Measurements from ENCODE around the gene MMP24.
A peak's percentile ranks its signal among the peaks of the same experiment; 100 is the strongest.
"Not testable (repeated sequence)": the region's sequence is repeated elsewhere in the genome, so short reads cannot be mapped to it uniquely, and the experiment has no call there.

MMP24 gene

DNA sequence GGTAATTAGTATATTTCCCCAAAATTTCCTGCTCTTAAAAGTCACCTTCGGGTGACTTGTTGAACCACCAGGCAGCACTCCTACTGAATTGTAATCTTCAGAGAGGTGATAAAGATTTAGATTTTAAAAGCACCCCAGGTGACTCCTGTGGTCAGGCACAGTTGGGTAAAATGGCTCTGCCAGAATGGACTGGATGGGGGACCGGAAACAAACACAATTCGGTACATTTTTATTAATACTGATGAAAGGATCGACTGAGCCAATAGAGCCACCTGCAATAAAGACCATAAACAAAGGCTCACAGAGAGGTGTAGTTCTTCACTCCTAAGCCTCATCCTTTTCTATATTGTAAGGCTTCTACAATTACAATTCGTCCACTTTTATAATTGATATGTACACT is 85.3 kb downstream of the MMP24 start:
- no peak for DNase-seq (ENCODE audit: low read depth)

DNA sequence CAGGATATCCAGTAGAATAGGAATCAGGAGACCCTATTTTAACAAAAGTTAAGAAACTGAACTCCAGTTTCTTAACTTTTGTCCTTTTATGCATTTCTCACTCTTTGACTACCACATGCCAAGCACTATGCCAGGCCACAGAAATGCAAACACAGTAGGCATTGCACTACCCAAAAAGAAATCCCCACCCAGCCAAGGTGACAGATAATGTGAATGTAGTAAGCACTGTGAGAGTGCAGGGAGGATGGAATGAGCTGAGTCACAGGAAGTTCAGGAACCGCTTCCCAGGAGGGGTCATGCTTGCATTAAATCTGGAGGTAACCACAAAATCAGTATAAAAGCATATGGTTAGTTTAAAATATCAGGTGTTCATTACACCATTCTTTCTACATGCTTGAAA is 85.8 kb downstream of the MMP24 start:
- peak; percentile 92 for DNase-seq (ENCODE audit: low read depth)

DNA sequence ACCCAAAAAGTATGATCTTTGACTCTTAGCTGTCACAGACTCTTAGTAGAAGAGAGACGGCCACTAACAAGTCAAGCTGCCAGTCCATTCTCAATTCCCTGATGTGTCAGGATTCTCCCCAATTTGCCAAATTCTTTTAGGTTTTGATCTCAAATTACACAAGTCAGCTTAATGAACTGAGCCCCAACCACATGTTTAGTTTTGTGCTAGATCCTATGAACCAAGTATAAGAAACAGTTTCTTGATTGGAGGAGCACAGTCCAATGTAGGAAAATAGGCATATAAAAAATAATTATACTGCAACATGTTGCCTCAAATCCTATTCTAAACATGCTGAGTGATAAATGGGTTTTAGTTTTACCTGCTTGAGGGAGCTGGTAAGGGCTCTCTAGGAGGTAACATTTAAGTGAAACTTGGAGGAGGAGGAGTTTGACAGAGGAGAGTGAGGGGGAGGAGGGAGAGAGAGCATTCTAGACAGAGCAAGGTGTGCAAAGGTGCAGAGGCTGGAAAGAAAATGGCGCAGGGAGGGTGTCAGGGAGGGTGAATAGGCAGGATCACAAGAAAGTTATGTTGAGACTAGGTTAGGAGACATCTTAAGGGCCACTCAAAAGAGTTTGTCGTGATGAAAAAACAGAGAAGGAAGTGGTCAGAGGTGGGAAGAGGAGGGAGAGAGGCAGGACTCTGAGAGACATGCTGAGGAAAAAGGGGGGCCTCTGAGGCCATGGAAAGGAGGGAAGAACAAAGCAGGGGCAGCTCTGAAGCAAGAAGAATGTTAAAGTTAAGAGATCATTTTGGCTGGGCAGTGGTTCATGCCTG is 88.5 kb downstream of the MMP24 start:
- DNase-seq (ENCODE audit: low read depth): no peak

- not testable (repeated sequence) for DNase-seq (ENCODE audit: low read depth)
These were observed 89.1 kb downstream of the MMP24 start for GRCh38 chr20:35315632-35316020.

- DNase-seq (ENCODE audit: low read depth): no peak
These were observed 89.6 kb downstream of the MMP24 start for GRCh38 chr20:35316086-35316485.

DNA sequence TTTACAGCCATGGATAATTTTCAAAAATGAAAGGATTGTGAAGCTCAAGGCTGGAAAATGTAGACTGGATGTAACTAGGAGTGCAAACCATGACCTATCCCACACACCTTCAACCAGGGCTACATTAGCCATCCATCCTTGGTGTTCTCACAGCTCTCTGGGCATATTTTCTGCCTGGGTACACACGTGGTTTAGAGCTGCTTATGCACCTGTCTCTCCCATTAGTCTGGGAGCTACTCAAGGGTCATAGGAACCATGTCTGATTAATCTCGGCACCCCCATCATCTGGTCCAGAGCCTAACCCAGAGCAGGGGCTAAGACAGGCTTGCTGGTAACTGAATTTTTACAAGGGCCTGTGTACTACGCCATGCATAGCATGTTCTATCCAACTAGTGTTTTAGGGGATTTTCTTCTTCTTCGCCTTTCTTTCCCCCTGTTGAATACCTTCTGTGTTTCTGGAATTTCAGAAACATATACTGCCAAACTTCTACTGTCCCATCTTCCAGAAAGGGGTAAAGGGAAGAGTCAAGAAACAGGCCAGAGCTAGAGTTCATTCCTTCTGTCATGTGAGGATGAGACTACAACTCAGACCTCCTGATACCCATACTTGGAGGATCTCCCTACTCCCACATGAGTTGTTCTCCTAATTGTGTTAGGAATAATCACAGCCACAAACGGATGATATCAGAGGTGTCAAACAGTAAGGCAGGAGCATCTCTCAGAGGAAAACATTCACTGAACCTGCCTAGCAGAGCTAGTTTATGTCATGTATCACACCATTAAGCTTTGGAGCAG is 91.1 kb downstream of the MMP24 start:
- DNase-seq (ENCODE audit: low read depth): no peak

DNA sequence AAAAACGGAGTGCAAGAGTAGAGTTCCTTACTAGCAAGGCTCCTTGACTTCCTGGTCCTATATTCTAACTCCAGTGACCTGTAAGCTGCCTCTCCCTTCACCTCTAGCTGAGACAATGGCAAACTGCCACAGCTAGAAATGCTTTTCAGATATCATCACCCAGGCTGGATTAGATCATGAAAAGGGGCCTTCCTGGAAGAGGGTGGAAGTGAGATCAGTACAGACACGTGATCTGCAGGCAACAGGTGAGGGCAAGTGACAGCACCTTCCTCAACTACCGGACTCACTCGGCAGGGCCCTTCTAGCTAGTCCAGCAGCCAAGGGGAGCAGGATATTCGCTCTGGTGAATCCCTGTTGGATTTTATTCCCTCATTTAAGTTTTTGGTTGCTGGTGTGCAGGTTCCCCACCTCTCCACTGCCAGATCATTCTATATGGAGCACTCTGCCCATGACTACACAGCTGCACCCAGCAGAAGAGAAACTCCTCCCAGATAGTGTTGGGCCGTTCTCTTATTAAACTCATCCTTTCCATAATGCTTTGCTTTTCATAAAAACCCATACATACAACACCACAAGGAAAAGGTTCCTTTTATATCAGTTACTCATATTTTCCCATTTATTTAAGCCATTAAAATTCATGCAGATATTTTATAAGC is 92.1 kb downstream of the MMP24 start:
- peak; percentile 86 for DNase-seq (ENCODE audit: low read depth)

DNA sequence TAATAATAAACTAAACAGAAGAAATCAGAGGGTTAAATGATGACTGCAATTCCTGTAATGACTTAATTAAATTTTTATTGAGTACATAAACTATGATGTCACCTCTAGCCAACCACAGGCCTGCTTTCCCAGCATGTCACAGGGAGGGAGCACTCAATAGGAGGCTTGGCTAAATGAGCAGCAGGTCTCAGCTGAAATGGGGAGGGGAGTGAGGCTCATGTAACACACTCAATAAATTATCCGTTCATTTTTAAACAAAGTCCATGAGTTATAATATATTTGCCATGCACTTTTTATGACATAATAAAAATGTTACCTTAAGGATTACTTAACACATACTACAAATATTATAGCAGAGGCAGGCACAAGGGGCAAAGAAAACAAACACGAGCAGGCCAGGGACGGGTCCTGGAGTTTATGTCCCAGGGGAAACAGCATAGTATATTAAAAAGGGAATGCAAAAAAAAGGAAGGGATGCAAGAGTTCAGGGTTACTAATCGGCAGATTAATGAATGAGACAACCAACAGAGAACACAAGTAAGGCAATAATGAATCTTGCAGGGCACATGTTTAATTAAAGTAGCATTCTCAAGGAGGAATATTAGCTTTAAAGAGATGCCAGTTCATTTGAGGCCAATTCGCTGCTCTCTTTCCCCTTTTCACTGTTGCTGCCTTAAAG is 92.8 kb downstream of the MMP24 start:
- peak; percentile 43 for DNase-seq (ENCODE audit: low read depth)

- DNase-seq (ENCODE audit: low read depth): peak; percentile 89
These were observed 93.3 kb downstream of the MMP24 start for GRCh38 chr20:35319871-35320197.

- peak; percentile 77 for DNase-seq (ENCODE audit: low read depth)
These were observed 94.1 kb downstream of the MMP24 start for GRCh38 chr20:35320396-35321126.

- no peak for DNase-seq (ENCODE audit: low read depth)
These were observed 98.9 kb downstream of the MMP24 start for GRCh38 chr20:35325401-35325800.

DNA sequence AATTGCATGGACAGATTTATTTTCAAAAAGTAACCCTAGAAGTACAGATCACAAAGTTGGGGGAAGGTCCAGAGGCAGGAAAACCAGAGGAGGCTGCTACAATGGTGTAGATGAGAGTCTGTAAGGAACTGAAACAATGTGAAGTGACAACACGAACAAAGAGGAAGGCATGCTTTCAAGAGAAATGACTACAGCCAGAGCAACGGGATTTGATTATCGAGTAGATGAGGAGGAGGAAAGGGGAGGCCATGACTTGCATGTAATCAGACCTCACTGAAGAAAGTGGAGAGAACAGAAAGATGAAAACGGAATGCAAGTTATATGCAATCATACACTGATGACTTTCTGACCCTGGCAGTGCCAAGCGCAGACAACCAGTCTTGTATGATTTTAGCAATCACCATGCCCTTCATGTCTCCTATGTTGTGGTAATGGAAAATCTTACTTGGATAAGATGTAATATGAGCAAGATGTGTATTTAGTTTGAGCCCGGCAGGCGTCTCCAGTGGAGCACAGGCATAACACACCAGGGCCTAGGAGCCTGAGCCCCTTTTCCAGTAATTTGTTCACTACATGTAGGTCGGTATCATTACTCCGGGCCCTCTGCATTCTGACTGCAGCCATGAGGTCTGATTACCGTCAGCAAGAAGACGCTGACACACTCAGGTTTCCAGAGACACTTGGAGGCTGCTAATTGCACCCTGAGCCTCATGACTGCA is 99.7 kb downstream of the MMP24 start:
- peak; percentile 89 for DNase-seq (ENCODE audit: low read depth)

All from amniotic epithelial cell (primary cell).